Left cardiac atrium (tissue), 4 donors: ENCODE data around the gene CFAP221. TPM values are rescaled to one million over a fixed set of nuclear protein-coding genes. Genes with fewer than 3 reads are reported as not detected.

Experiments
- ATAC-seq, 2 donors: fragments of 200-7000 bp; cut with Tn5 transposase; one replicate each; pipeline ENCODE4 v1.9.1; 2020; ENCODE audit warnings: mild to moderate bottlenecking in 2 of 2, moderate library complexity in 2 of 2
- DNase-seq: peaks from one replicate; pipeline ENCODE4 v3.0.0-alpha.2; 2020
- intact Hi-C, 2 donors: fragments of 100-400 bp; cut with DNase I; formaldehyde crosslinking; loops; one replicate each; pipeline versions ENCODE4 v1.14.1 to v1.15.1; 2022 to 2023
- total RNA-seq, 2 donors: library from RNA; stranded (reverse); fragmentation: NEBNext Ultra II Directional; extraction: Animal tissue kit (Norgen Biotek cat#: 25700); gene quantifications; one replicate each; pipeline ENCODE4 v1.2.1, GENCODE V29; 2021
- donor health status: DM: no; HTN: yes; CAD: no.
- donor health status: DM: no; HTN: yes; CAD: no; lungs with severe emphysema.
- donor health status: DM: yes; HTN: yes; CAD: no.
- donor health status: Dilated cardiomyopathy.

Gene CFAP221
- total RNA-seq, 2 donors from 2014 or later: 0.91 to 0.97 TPM

DNA sequence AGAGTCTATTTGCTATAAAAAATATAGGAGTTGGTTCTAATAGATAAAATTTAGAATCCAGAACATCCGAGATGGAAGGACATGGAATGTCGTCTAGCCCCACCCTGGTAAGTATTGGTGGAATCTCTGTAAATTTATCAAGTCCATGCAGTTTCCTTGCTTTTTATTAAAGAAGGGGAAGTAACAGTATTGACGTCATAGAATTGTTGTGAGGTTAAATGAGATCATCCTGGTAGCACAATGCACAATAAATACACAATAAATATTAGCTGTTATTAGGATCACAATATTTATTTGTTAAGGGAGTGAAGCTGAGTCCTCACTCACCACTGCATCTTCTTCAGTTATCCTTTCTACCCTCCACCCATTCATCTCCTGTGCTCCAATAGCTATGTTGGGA lies 118.0 kb downstream of the CFAP221 start:
- DNase-seq (no peak), ATAC-seq (no peak)
- intact Hi-C loops: loop anchor here in 1 of 2 donors (5.0 kb wide), 1 partner anchor 255 kb away; no protein-coding TSS in a partner anchor

DNA sequence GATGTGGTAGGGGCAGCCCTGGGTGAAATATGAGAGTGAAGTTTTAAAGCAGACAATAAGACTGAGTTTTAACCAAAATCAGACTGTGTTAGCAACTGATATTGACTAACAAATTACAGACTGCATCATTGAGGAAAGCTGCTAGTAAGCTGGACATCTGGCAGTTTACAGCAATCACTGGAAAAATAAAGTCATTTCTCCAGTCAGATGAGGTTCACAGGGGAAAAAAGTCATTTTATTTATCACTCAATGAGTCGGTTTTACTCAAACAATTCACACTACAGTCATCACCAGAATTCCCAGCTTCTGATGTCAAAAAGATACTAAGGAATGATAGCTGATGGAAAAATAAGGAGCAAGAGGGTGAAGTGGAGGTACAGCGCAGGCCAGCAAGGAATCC lies 124.3 kb downstream of the CFAP221 start:
- DNase-seq (no peak), ATAC-seq (no peak)
- intact Hi-C loops: no loop called here

DNA sequence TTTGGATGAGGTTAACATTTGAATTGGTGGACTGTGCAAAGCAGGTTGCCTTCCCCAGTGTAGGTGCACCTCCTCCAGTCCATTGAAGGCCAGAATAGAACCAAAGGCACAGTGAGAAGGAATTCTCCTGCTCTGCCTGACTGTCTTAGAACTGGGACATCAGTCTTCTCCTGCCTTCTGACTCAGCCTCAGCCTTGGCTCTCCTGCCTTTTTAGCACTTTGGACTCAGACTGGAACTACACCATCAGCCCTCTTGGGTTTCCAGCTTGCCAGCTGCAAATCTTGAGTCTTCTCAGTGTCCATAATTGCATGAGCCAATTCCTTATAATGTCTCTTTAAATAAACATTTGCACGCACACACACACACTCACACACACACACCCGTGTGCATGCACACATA lies 126.8 kb downstream of the CFAP221 start:
- intact Hi-C loops: no loop called here
- ATAC-seq (peak in 1 of 2 donors; percentile 20), DNase-seq (no peak)

DNA sequence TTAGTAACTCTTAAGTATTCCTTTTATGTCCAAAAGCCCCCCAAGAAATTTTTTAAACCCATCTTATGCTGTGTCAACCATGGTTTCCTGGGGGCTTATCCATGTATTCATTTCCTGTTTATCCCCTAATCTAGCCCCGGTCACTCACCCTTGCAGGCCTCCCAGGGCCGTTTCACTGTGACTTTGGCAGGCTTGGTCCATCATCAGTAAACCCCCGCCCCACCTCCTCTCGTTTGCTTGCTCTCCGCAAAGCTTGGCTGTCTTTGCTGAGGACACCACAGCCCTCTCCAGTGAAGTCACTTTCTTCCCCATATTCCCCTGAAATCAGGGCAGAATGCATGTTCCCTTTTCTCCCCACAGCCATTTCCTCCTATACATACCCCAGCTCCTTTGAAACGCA lies 127.5 kb downstream of the CFAP221 start:
- DNase-seq (no peak), ATAC-seq (no peak)
- intact Hi-C loops: no loop called here

DNA sequence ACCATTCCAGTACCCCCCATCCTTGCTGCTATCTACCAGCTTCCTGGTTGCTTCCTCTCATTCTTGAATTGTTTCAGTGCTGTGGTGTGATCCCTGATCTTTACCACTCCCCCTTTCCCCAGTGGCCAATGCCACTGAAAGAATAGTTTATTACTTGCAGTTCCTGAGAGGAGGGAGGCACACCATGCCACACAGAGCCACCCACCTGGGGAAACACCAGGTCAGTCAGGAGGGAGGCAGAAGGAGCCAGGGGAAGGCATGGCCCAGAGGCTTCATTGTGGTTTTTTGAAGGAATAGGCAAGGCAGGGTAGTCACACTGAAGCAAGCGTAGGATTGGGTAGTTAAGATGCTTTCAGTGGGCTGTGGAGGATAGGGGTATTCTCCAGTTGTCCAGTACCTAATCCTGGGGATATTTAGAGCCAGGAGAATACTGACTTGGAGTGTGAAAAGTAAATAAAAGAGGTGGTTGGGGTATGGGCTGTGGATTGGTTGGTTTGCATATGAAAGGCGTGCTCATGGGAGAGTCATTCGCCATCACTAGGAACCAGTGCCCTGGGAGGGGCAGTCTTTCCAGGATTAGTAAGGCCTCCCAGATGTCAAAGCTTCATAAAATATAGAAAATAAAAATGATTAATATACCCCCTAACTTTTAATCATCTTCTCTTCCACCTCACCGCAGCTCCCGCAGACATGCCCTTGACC lies 128.1 kb downstream of the CFAP221 start:
- intact Hi-C loops: no loop called here
- DNase-seq: no peak
- no peak for ATAC-seq

DNA sequence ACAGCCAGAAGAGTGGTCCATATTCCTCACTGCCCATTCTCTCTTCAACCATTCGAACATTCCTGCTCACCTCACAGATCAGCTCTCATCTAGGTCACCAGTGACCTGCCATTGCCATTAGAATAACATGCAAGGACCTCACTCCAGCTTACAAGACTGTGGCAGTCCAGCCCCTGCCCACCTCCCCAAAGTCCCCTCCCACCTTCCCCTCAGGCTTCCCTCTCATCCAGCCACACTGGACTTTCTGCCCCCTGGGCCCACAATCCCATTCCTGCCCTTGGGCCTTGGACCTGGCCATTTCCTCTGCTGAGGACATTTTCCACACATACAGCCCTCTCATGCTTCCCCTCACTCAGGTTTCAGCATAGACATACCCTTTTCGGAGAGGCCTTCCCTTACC lies 129.5 kb downstream of the CFAP221 start:
- no peak for ATAC-seq
- intact Hi-C loops: no loop called here
- DNase-seq: no peak

GRCh38 chr2:119674711-119675500 lies 130.7 kb downstream of the CFAP221 start:
- ATAC-seq (no peak), DNase-seq (no peak)
- intact Hi-C loops: no loop called here

DNA sequence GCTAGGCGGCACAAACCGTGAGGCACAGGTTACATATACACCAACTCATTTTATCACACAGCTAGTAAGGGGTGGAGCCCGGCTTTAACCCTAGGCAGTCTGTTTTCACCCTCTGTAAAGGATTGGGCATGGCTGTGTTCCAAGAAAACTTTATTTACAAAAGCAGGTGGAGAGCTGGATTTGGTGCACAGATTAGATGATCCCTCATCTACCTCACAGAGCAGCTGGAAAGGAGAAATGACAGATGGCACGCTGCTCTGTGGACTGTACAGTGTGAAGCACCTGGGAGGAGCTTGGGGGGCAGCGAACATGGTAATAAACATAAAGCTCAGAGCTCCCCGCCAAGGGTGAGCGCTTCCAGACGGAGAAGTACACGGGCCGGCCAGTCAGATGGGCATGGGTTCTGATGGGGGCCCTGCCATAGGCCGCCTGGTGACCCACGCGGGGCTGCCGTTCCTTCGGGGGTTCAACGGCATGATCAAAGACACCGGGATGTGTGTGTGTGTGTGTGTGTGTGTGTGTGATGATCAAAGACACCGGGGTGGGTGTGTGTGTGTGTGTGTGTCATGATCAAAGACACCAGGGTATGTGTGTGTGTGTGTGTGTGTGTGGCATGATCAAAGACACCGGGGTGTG lies 133.9 kb downstream of the CFAP221 start:
- DNase-seq (no peak), ATAC-seq (no peak)
- intact Hi-C loops: no loop called here

DNA sequence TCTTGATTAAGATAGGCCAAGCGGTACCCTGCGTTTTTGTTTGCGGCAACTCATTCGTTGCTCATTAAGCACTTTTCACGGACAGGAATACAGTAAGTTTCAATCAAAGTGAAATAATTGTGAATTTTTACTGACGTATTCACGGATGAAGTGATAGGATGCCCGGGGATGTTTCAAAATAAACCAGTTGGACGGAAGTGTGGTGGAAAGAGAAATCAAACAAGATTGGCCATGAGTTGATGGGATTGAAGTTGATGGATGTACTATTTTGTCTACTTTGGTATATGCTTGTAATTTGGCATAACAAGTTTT lies 135.2 kb downstream of the CFAP221 start:
- DNase-seq (no peak), ATAC-seq (no peak)
- intact Hi-C loops: no loop called here

DNA sequence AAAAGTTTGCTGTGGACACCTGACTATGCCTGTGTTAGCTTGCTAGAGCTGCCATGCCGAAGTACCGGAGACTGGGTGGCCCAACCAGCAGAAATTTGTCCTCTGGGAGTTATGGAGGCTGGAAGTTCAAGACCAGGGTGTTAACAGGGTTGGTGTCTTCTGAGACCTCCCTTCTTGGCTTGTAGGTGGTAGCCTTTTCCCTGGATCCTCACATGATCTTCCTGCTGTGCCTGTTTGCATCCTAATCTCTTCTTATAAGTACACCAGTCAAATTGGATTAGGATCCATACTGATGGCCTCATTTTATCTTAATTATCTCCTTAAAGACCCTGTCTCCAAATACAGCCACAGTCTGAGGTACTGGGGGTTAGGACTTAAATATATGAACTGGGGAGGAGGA lies 135.6 kb downstream of the CFAP221 start:
- ATAC-seq (no peak), DNase-seq (no peak)
- intact Hi-C loops: no loop called here

GRCh38 chr2:119680457-119681202 lies 136.4 kb downstream of the CFAP221 start:
- intact Hi-C loops: no loop called here
- ATAC-seq (no peak), DNase-seq (no peak)

DNA sequence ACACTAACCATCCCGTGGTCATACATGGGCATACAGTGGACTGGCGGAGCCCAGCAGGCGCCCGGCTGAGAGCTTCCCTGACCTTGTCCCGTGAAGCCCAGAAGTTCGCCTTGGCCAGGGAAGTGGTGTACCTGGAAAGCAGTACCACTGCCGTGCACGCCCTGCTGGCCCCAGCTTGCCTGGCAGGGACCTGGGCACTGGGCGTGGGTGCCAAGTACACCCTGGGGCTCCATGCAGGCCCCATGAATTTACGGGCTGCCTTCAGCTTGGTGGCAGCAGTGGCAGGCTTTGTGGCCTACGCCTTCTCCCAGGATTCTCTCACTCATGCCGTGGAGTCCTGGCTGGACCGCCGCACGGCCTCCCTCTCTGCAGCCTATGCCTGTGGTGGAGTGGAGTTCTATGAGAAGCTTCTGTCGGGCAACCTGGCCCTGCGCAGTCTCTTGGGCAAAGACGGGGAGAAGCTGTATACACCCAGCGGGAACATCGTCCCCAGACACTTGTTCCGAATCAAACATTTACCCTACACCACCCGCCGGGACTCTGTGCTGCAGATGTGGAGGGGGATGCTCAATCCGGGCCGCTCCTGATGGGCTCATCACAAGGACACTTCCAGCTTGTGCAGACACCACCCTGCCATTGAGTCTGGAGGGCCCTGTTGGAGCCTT lies 137.1 kb downstream of the CFAP221 start:
- ATAC-seq (no peak), DNase-seq (no peak)
- intact Hi-C loops: no loop called here

DNA sequence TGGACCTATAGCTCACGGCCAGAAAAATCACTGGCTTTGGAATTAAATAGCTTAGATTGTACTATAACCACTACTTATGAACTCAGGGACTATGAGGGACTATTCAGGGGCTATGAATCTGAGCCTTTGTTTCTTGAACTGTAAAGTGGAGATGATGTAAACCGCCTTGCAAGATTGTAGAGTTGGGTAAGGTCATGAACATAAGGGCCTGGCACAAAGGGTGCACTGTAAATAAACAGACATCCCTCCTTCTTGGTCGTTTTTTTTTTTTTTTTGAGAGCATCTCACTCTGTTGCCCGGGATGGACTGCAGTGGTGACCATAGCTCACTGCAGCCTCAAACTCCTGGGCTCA lies 137.6 kb downstream of the CFAP221 start:
- intact Hi-C loops: no loop called here

DNA sequence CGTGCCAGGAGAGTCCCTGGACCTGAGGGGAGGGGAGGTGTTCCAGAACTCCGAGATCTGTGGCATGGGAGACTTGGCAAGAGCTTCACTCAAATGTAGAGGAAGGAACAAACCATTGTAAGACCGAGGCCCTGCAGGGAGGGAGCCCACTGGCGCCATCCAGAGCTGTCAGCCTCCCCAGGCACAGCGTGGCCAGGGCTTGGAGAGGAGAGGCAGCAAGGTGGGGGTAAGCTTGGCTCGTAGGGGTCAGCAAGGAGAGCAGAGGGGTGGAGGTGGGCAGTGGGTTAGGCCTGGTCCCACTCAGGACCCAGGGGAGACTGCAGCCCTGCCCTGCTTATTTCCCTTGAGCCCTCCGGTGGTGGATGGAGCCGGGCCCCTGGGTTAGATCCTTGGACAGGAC lies 138.3 kb downstream of the CFAP221 start:
- intact Hi-C loops: no loop called here
- ATAC-seq (no peak), DNase-seq (no peak)

More for the DNA sequence above, 137.6 kb downstream of the CFAP221 start:
- no peak for ATAC-seq
- DNase-seq: no peak

DNA sequence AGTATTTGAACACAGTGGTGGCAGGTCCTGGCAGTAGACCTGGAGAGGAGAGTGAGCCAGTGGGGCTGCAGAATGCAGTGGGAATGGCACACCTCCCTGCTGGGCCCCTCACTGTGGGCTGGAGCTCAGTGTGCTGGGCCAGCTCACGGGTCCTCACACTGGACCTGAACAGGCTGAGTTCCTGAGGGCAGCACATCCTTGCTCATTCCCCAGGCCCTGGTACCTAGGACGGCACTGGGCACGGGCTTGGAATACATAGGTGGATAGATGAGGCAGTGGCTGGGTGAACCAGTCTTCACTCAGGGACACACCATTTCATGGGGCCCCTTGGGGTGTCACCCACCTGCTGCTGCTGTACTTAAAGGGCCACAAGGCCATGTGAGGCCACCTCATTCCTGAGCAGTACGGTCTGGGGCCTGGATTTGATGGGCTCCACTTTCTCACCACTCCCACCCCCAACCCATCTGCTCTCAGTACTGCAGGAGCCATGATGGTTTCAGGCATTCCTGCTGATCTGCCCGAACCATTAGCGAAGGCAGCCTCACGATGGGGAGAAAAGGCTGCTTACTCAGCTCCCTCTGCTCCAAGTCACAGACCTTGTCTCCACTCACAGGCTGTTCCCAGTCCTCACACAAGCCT lies 138.9 kb downstream of the CFAP221 start:
- intact Hi-C loops: no loop called here
- DNase-seq: no peak
- ATAC-seq: no peak

DNA sequence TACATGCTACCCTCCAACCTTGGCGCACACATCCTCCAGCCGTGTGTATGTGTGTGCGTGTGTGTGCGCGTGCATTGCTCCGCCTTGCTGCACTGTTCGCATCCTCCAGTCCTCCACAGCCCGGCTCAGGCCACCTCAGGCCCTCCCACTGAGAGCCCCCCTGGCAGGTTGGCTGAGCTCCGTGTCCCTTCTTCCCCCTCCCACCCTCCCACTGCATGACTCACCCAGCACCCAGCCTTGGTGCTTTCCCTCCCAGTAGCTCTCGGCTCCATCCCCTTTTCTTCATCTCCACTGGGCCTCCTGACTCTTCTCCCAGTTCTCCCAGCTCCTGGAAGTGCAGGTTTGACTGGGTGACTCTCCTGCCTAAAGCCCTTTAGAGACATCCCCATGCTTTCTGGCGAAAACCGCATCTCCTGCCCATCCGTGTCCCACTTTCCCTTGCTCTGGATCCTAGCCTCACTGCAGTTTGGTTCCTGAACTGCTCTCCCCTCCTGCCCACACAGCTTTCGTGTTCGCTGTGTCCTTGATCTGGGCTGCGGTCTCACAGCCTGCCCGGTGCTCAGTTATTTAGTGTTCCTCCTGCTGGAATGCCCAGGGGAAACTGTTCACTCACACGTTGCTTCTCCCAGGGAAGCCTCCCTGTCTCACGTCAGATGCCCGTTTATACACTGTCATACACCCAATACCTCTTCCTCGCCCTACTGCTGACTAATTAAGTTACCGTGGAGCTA lies 139.6 kb downstream of the CFAP221 start:
- ATAC-seq (peak in 1 of 2 donors; percentile 4), DNase-seq (no peak)
- intact Hi-C loops: no loop called here

DNA sequence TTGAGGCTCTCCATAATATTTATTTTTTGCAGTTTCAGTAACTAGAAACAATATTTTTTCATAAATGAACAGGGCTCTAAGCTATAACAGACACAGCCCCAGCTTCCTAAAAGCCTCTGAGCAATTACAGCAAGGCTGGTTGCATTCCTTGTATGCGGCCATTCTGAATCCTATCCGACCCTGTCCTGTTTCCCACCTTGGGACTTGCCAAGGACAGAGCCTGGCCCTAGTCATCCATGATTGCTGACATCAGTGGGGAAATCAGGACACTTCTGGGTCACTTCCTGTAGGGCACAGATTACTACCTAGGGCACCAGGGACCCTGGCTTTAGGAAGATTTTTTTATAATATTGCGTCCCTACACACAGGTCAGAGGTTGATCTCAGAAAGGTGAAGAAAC lies 140.3 kb downstream of the CFAP221 start:
- ATAC-seq (no peak), DNase-seq (no peak)
- intact Hi-C loops: no loop called here

DNA sequence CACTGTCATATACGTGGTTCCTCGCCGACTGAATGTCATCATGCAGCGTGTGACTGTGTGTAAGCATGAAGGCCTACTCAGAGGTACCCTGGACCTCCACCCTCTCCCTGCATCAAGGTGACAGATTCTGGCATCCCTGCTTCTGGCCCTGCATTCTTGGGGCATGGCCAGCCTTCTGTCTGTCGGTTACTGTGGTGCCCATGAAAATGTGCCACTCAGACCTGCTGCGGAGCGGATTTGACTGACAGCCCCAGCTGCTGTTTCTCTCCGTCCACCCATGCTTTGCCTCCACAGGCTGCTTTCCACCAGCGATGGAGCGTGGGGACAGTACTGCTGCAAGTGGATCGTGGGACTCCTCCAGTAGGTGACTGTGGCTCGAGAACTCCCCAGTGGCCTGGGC lies 144.4 kb downstream of the CFAP221 start:
- ATAC-seq: no peak
- intact Hi-C loops: no loop called here

More for the DNA sequence above, 144.4 kb downstream of the CFAP221 start:
- no peak for DNase-seq
